ENCODE data around the gene CHN2.

Gene CHN2

GRCh38 chr7:29359482-29360093 lies 165.0 kb downstream of the CHN2 start:
- DNase-seq, result no peak
- H3K36me3 Mint-ChIP-seq (ENCODE audit: low read depth), result no peaks in the 10 kb centered on the region
- no peak for ATAC-seq
- no peaks in the 10 kb centered on the region for H3K4me1 Mint-ChIP-seq
- H3K9me3 Mint-ChIP-seq, result no peaks in the 10 kb centered on the region
- no peaks in the 10 kb centered on the region for H3K27me3 Mint-ChIP-seq
- no peak overlapping the region for H3K4me3 Mint-ChIP-seq
- H3K27ac Mint-ChIP-seq, result no peak overlapping the region

GRCh38 chr7:29360633-29361625 lies 166.4 kb downstream of the CHN2 start:
- Mint-ChIP-seq H3K27ac (no peak overlapping the region), H3K9me3 (no peaks in the 10 kb centered on the region), H3K36me3 (ENCODE audit: low read depth) (no peaks in the 10 kb centered on the region), H3K4me3 (no peak overlapping the region), H3K4me1 (no peaks in the 10 kb centered on the region), H3K27me3 (no peaks in the 10 kb centered on the region)
- no peak for ATAC-seq
- no peak for DNase-seq

GRCh38 chr7:29362380-29362779 lies 167.8 kb downstream of the CHN2 start:
- no peak overlapping the region for H3K4me3 Mint-ChIP-seq
- H3K27me3 Mint-ChIP-seq, result no peaks in the 10 kb centered on the region
- H3K27ac Mint-ChIP-seq, result no peak overlapping the region
- no peaks in the 10 kb centered on the region for H3K9me3 Mint-ChIP-seq
- DNase-seq, result no peak
- H3K36me3 Mint-ChIP-seq (ENCODE audit: low read depth), result no peaks in the 10 kb centered on the region
- no peaks in the 10 kb centered on the region for H3K4me1 Mint-ChIP-seq
- ATAC-seq, result no peak

GRCh38 chr7:29363636-29364425 lies 169.3 kb downstream of the CHN2 start:
- Mint-ChIP-seq H3K9me3 (no peaks in the 10 kb centered on the region), H3K4me3 (no peak overlapping the region), H3K4me1 (no peaks in the 10 kb centered on the region), H3K27me3 (no peaks in the 10 kb centered on the region), H3K27ac (no peak overlapping the region), H3K36me3 (ENCODE audit: low read depth) (no peaks in the 10 kb centered on the region)
- DNase-seq (no peak), ATAC-seq (no peak)

- no peaks in the 10 kb centered on the region for H3K9me3 Mint-ChIP-seq
- DNase-seq (no peak), ATAC-seq (no peak)
- H3K27me3 Mint-ChIP-seq, result no peaks in the 10 kb centered on the region
- H3K4me3 Mint-ChIP-seq, result no peak overlapping the region
- H3K4me1 Mint-ChIP-seq, result no peaks in the 10 kb centered on the region
- H3K27ac Mint-ChIP-seq, result no peak overlapping the region
- no peaks in the 10 kb centered on the region for H3K36me3 Mint-ChIP-seq (ENCODE audit: low read depth)
Measured at GRCh38 chr7:29364661-29365060, 170.1 kb downstream of the CHN2 start.

GRCh38 chr7:29365423-29365822 lies 170.8 kb downstream of the CHN2 start:
- no peak for ATAC-seq
- H3K4me3 Mint-ChIP-seq, result no peak overlapping the region
- no peak overlapping the region for H3K27ac Mint-ChIP-seq
- H3K9me3 Mint-ChIP-seq, result no peaks in the 10 kb centered on the region
- DNase-seq, result no peak
- no peaks in the 10 kb centered on the region for H3K36me3 Mint-ChIP-seq (ENCODE audit: low read depth)
- H3K4me1 Mint-ChIP-seq, result no peaks in the 10 kb centered on the region
- H3K27me3 Mint-ChIP-seq, result no peaks in the 10 kb centered on the region

- H3K27me3 Mint-ChIP-seq, result no peaks in the 10 kb centered on the region
- ATAC-seq (no peak), DNase-seq (no peak)
- no peaks in the 10 kb centered on the region for H3K4me1 Mint-ChIP-seq
- H3K9me3 Mint-ChIP-seq, result no peaks in the 10 kb centered on the region
- no peaks in the 10 kb centered on the region for H3K36me3 Mint-ChIP-seq (ENCODE audit: low read depth)
- no peak overlapping the region for H3K4me3 Mint-ChIP-seq
- H3K27ac Mint-ChIP-seq, result no peak overlapping the region
Measured at GRCh38 chr7:29367784-29368183, 173.2 kb downstream of the CHN2 start.

- Mint-ChIP-seq H3K4me1 (no peaks in the 10 kb centered on the region), H3K4me3 (no peak overlapping the region), H3K36me3 (ENCODE audit: low read depth) (no peaks in the 10 kb centered on the region), H3K27ac (no peak overlapping the region), H3K9me3 (no peaks in the 10 kb centered on the region), H3K27me3 (peaks cover 2% of the 10 kb centered on the region)
- no peak for ATAC-seq
- no peak for DNase-seq
Measured at GRCh38 chr7:29369909-29370488, 175.4 kb downstream of the CHN2 start.

DNA sequence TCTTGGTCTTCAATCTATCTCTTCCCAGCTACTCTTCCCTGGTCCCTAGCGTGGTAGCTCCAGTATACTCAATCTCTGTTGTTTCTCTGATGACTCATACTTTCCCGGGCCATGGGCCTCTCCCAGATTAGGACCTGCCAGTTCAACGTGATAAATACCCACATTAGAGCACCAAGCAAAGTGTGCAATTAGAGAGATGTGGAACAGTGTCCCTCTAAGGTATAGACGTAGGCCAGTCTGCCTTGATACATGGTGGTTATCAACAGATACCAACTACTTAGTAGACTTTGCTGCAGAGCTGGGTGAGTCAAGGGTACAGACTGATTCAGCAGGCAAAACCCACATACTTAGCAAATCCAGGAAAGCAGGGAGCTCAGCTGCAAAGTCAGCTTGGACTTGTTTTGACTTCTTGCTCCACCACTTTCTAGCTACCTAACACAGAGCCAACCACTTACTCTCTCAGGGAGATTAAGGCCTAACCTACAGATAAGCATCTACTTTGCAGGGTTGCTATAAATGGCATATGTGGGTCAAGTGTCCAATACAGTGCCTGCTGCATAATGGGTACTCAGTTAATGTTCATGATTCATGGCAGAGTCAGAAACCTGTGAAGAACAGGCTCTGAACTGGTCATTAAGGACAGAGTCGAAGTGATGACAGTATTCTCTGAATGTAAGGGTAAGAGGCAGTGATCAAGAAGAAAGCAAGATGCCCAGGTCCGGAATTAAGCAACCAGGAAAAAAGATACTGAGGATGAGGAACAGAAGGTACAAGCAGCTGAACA lies 176.1 kb downstream of the CHN2 start:
- ATAC-seq, result no peak
- Mint-ChIP-seq H3K9me3 (no peaks in the 10 kb centered on the region), H3K27ac (no peak overlapping the region), H3K27me3 (peaks cover 2% of the 10 kb centered on the region), H3K36me3 (ENCODE audit: low read depth) (no peaks in the 10 kb centered on the region), H3K4me1 (no peaks in the 10 kb centered on the region), H3K4me3 (no peak overlapping the region)
- DNase-seq, result no peak

DNA sequence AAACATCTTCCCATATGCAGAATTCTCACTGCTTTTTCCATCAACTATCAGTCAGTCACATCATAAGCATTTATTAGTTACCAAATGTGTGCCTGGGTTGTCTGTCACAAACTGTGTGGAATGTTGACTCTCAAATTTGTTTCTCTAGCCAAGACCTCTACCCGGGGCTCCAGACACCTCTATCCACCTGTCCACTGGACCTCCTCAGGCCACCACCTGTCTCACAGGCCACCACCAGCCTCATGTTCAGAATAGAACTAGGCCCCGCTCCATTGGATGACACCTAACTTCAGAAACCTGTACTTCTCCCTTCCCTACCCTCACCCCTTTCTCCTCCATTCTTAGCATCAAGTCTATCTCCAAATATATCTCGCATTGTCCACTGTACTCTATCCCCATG lies 176.9 kb downstream of the CHN2 start:
- Mint-ChIP-seq H3K4me3 (no peak overlapping the region), H3K27ac (no peak overlapping the region), H3K27me3 (peaks cover 2% of the 10 kb centered on the region), H3K9me3 (no peaks in the 10 kb centered on the region), H3K4me1 (no peaks in the 10 kb centered on the region), H3K36me3 (ENCODE audit: low read depth) (no peaks in the 10 kb centered on the region)
- ATAC-seq (no peak), DNase-seq (no peak)

- H3K27ac Mint-ChIP-seq, result no peak overlapping the region
- H3K4me3 Mint-ChIP-seq, result no peak overlapping the region
- no peaks in the 10 kb centered on the region for H3K4me1 Mint-ChIP-seq
- no peak for DNase-seq
- H3K27me3 Mint-ChIP-seq, result peaks cover 2% of the 10 kb centered on the region
- H3K9me3 Mint-ChIP-seq, result no peaks in the 10 kb centered on the region
- ATAC-seq, result no peak
- no peaks in the 10 kb centered on the region for H3K36me3 Mint-ChIP-seq (ENCODE audit: low read depth)
Measured at GRCh38 chr7:29372351-29373090, 177.9 kb downstream of the CHN2 start.

DNA sequence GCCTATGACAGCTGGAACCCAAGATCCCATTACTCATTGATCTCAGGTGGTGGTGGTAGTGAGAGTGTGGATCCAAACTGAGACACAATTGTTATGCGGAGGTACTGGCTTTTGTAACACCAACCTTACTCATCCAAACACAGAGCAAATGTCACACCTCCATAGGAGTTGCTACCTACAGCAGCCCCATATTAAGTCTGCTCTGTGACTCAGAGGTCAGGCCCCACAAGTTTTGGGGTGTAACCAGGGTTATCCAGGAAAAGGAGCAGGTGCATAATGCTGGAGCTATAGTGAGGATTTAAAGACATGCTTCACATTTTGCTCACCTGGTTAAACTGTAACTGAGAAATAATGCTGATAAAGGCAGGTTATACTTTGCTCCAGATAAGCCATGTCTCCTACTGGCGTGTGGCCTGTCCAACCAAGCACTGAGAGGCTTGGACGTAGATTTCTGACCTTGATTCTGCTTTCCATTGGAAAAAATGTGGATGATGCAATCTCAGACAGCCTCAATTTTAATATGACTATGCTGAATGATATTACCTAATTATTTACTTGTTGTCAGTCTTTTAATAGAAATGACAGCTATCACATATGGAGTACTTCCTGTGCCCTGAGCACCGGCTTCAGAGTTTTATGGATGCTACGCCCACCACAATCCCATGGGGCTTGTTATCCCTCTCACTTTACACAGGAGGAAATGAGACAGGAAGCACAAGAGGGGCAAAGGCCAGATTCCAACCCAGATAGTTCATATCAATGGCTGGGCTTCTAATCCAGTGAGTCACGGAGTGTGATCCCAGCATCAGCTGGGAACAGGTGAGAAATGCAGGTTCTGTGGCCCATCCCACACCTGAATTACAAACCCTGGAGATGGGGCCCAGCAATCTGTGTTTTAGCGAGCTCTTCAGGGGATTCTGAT lies 181.3 kb downstream of the CHN2 start:
- no peaks in the 10 kb centered on the region for H3K36me3 Mint-ChIP-seq (ENCODE audit: low read depth)
- peaks cover 2% of the 10 kb centered on the region for H3K27me3 Mint-ChIP-seq
- H3K9me3 Mint-ChIP-seq, result no peaks in the 10 kb centered on the region
- H3K4me3 Mint-ChIP-seq, result no peak overlapping the region
- DNase-seq (no peak), ATAC-seq (no peak)
- H3K4me1 Mint-ChIP-seq, result no peaks in the 10 kb centered on the region
- no peak overlapping the region for H3K27ac Mint-ChIP-seq

Measured in activated naive CD8-positive, alpha-beta T cell treated with anti-CD3 and anti-CD28 coated beads, Interleukin-2, amount 50 U/mL, for 24 hours (primary cell).